HG02759 (cell line): ENCODE data around the gene TRIM40.

Experiments
- ATAC-seq: cut with Tn5 transposase; IDR thresholded peaks from one replicate; pipeline ENCODE4 v1.9.1; 2021; ENCODE audit warnings: mild to moderate bottlenecking, moderate library complexity; ENCODE audit not compliant: unreplicated experiment

TRIM40 gene

GRCh38 chr6:30194797-30195690 lies 59.1 kb downstream of the TRIM40 start:
- no peak for ATAC-seq

GRCh38 chr6:30195951-30196350 lies 60.0 kb downstream of the TRIM40 start:
- ATAC-seq, result no peak

GRCh38 chr6:30196376-30196775 lies 60.4 kb downstream of the TRIM40 start:
- ATAC-seq, result no peak
